K562 (cell line): ENCODE data around the gene HOXB7. TPM values are rescaled to one million over a fixed set of nuclear protein-coding genes. Genes with fewer than 3 reads are reported as not detected.

Experiments
- BMI1 ChIP-seq: fragments of 150-350 bp; IDR thresholded peaks from 2 replicates; pipeline ENCODE4 v1.6.1; 2014; ENCODE audit warnings: low read length
- BRF1 ChIP-seq: IDR thresholded peaks from 3 replicates; pipeline ENCODE4 v1.6.1; 2011; ENCODE audit warnings: borderline replicate concordance, mild to moderate bottlenecking; ENCODE audit not compliant: insufficient read length; ENCODE audit errors: extremely low read depth
- CREB1 ChIP-seq, 2 experiments: sonication (generic) in 1 of 2; formaldehyde crosslinking in 1 of 2; IDR thresholded peaks; 2 replicates each; pipeline versions ENCODE4 v1.6.1 to v1.8.0; 2012 to 2022; ENCODE audit warnings: inconsistent platforms in 1 of 2, mild to moderate bottlenecking in 1 of 2, missing genetic modification reagents in 1 of 2, moderate library complexity in 1 of 2
- HDAC1 ChIP-seq, 2 experiments: fragments of 450-650 bp; IDR thresholded peaks; 2 replicates each; pipeline ENCODE4 v1.6.1; 2016 to 2017; ENCODE audit warnings: inconsistent platforms in 1 of 2, mild to moderate bottlenecking in 1 of 2, moderate library complexity in 1 of 2
- HDAC2 ChIP-seq: fragments of 450-650 bp; IDR thresholded peaks from 2 replicates; pipeline ENCODE4 v1.6.1; 2016; ENCODE audit warnings: mild to moderate bottlenecking
- ID3 ChIP-seq, 2 experiments: fragments of 250-450 bp in 1 of 2; fragments of 450-650 bp in 1 of 2; sonication (Bioruptor Pico) in 1 of 2; IDR thresholded peaks; 2 replicates each; pipeline versions ENCODE4 v1.6.1 to v1.8.0; 2016 to 2021; ENCODE audit warnings: mild to moderate bottlenecking in 2 of 2, moderate library complexity in 2 of 2, missing compliant biosample characterization in 1 of 2, missing genetic modification characterization in 1 of 2
- KDM4B ChIP-seq, 2 experiments: fragments of 450-650 bp in 1 of 2; sonication (generic) in 1 of 2; IDR thresholded peaks; 2 replicates each; pipeline ENCODE4 v1.6.1; 2016 to 2017; ENCODE audit warnings: borderline replicate concordance in 2 of 2, antibody characterized with exemption in 1 of 2, low read depth in 1 of 2, mild to moderate bottlenecking in 1 of 2
- KHSRP ChIP-seq: fragments of 450-650 bp; IDR thresholded peaks from 2 replicates; pipeline ENCODE4 v1.6.1; 2017
- KLF13 ChIP-seq: fragments of 450-650 bp; IDR thresholded peaks from 2 replicates; pipeline ENCODE4 v1.6.1; 2016; ENCODE audit warnings: missing genetic modification characterization, low read depth, mild to moderate bottlenecking, missing compliant biosample characterization, moderate library complexity, borderline replicate concordance
- LARP7 ChIP-seq: fragments of 450-650 bp; IDR thresholded peaks from 2 replicates; pipeline ENCODE4 v1.6.1; 2016
- MCM2 ChIP-seq: fragments of 450-650 bp; IDR thresholded peaks from 2 replicates; pipeline ENCODE4 v1.6.1; 2017; ENCODE audit warnings: low read depth, mild to moderate bottlenecking
- MCM3 ChIP-seq: fragments of 450-650 bp; IDR thresholded peaks from 2 replicates; pipeline ENCODE4 v1.6.1; 2016
- MTF1 ChIP-seq: fragments of 250-450 bp; sonication (Bioruptor Pico); IDR thresholded peaks from 2 replicates; pipeline ENCODE4 v1.9.0; 2021; ENCODE audit warnings: moderate library complexity, mild to moderate bottlenecking, inconsistent platforms, borderline replicate concordance
- MYC ChIP-seq, 2 experiments: fragments of 250-450 bp in 1 of 2; sonication (Bioruptor Pico) in 1 of 2; IDR thresholded peaks; 2 replicates each; pipeline versions ENCODE4 v1.5.1 to v1.6.1; 2012 to 2021; ENCODE audit warnings: low read depth in 2 of 2, borderline replicate concordance in 1 of 2, improper control_type of control experiment in 1 of 2, low read length in 1 of 2, mild to moderate bottlenecking in 1 of 2, moderate library complexity in 1 of 2
- NR2F6 ChIP-seq: fragments of 450-650 bp; formaldehyde crosslinking; IDR thresholded peaks from 2 replicates; pipeline ENCODE4 v1.4.0; 2020; ENCODE audit warnings: mild to moderate bottlenecking
- POLR2B ChIP-seq: fragments of 450-650 bp; IDR thresholded peaks from 2 replicates; pipeline ENCODE4 v1.6.1; 2018; ENCODE audit warnings: low read depth; ENCODE audit not compliant: partially characterized antibody
- RAD21 ChIP-seq, 2 experiments: fragments of 250-450 bp in 1 of 2; fragments of 450-650 bp in 1 of 2; sonication (Bioruptor Pico) in 1 of 2; formaldehyde crosslinking in 1 of 2; IDR thresholded peaks in 1 of 2; conservative IDR thresholded peaks in 1 of 2; 2 replicates each; pipeline versions ENCODE4 v1.4.0 to v1.8.0; 2020 to 2022; ENCODE audit warnings: mild to moderate bottlenecking in 2 of 2, moderate library complexity in 1 of 2
- RBM39 ChIP-seq: fragments of 200-400 bp; formaldehyde crosslinking; optimal IDR thresholded peaks from 2 replicates; pipeline ENCODE3; 2018; ENCODE audit warnings: low read depth, low read length
- SAP30 ChIP-seq: fragments of 200-600 bp; sonication (generic); IDR thresholded peaks from 2 replicates; pipeline ENCODE4 v1.6.1; 2012; ENCODE audit warnings: borderline replicate concordance, low read depth, mild to moderate bottlenecking, moderate library complexity, low read length, control low read depth, inconsistent platforms; ENCODE audit not compliant: insufficient read depth, poor library complexity, severe bottlenecking
- SNRNP70 ChIP-seq: fragments of 200-400 bp; formaldehyde crosslinking; optimal IDR thresholded peaks from 2 replicates; pipeline ENCODE3; 2017; ENCODE audit warnings: low read depth, low read length
- TARDBP ChIP-seq: fragments of 450-650 bp; IDR thresholded peaks from 2 replicates; pipeline ENCODE4 v1.6.1; 2016
- TFAM ChIP-seq: fragments of 250-450 bp; sonication (Bioruptor Pico); conservative IDR thresholded peaks from 2 replicates; pipeline ENCODE4 v1.5.0; 2021; ENCODE audit warnings: mild to moderate bottlenecking, moderate library complexity
- ZBTB9 ChIP-seq: fragments of 450-650 bp; formaldehyde crosslinking; IDR thresholded peaks from 2 replicates; pipeline ENCODE4 v1.4.0; 2020; ENCODE audit warnings: mild to moderate bottlenecking, moderate library complexity
- ZNF146 ChIP-seq: IDR thresholded peaks from one replicate; pipeline ENCODE4 v1.6.1; 2018; ENCODE audit warnings: missing compliant biosample characterization; ENCODE audit not compliant: unreplicated experiment
- ZNF212 ChIP-seq: fragments of 450-650 bp; formaldehyde crosslinking; IDR thresholded peaks from 2 replicates; pipeline ENCODE4 v1.4.0; 2020; ENCODE audit warnings: mild to moderate bottlenecking
- ZNF408 ChIP-seq: fragments of 250-450 bp; sonication (Bioruptor Pico); IDR thresholded peaks from 2 replicates; pipeline ENCODE4 v1.4.0; 2020; ENCODE audit warnings: low read depth, mild to moderate bottlenecking, moderate library complexity
- ZNF445 ChIP-seq: fragments of 250-450 bp; sonication (Bioruptor Pico); IDR thresholded peaks from 2 replicates; pipeline ENCODE4 v1.4.0; 2020; ENCODE audit warnings: low read depth, mild to moderate bottlenecking, moderate library complexity
- ZNF707 ChIP-seq: fragments of 250-450 bp; sonication (Bioruptor Pico); conservative IDR thresholded peaks from 2 replicates; pipeline ENCODE4 v1.8.0; 2022; ENCODE audit warnings: inconsistent platforms, mild to moderate bottlenecking, moderate library complexity
- polyA plus RNA-seq, 8 experiments: library from polyadenylated mRNA; depleted of rRNA in 4 of 8; stranded (reverse) in 5 of 8; unstranded in 3 of 8; fragments of >200 nt; fragmentation: Nextera tagmentation in 2 of 8; fragmentation: Illumina TruSeq in 1 of 8; extraction: Ambion mirVana in 2 of 8; extraction: Trizol in 1 of 8; gene quantifications; 2 replicates each; pipeline versions ENCODE4 v1.2.1 to v1.2.3, GENCODE V29; 2011 to 2014; ENCODE audit warnings: inconsistent platforms in 1 of 8, missing spikeins in 1 of 8
- total RNA-seq, 7 experiments: library from RNA; depleted of rRNA in 6 of 7; stranded (reverse); fragments of >200 nt in 6 of 7; fragmentation: Illumina TruSeq in 2 of 7; extraction: Trizol in 2 of 7; gene quantifications; 2 replicates each; pipeline versions ENCODE4 v1.2.1 to v1.2.3, GENCODE V29; 2011 to 2021; ENCODE audit warnings: low replicate concordance in 1 of 7

The HOXB7 gene
- total and polyA plus RNA-seq, 9 of the 15 experiments (the other 6 are each of a cell fraction or from before 2014, with no cell fraction given) = 5.5 to 16.7 (median 8.3) TPM

DNA sequence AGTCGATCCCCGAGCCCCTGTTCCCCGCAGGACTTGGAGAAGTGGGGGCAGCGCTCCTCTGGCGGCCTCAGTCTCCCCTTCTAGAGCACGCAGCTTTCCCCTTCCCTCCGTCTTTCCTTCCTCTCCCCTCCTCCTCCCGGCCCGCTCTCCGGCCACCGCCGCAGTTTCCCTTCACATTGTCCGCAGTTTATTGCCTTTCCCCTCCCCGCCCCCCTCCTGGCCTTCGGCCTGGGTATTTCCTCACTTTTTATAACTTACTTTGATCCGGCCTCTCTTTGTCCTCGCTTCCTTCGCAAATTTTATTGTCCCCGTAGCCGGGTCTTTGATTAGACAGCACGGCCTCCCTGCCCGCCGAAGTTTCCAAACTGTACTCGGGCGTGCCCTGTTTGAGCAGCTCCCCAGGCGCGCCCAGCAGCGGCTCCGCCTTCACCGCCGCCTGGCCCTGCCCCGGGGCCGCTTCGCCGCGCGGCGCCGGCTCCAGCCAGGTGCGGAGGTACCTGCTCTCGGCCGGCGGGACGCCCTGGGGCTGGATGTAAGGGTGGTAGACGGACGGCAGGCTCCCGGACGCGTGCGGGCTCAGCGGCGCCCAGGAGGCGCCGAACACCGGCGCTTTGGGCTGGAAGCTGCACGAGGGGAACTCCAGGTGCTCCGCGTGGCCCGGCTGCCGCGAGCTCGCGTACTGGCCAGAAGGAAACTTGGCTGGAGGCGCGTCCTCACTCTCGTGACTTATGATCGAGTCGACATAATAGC, 14.9 kb upstream of the HOXB7 start (continued):
- no peak for TF ChIP-seq MCM3
- no peak for TF ChIP-seq TARDBP
- TF ChIP-seq ZNF707 = no peak
- TF ChIP-seq ZBTB9 (CRISPR knock-in tag) = no peak
- no peak for TF ChIP-seq ZNF146
- TF ChIP-seq KLF13 (tag) = no peak
- TF ChIP-seq TFAM (CRISPR knock-in tag) = no peak
- TF ChIP-seq CREB1 (IDR thresholded peaks at IDR 0.05) = no peak
- no peak for TF ChIP-seq CREB1 (CRISPR knock-in tag; IDR thresholded peaks at IDR 0.05)
- no peak for TF ChIP-seq RBM39
- no peak for TF ChIP-seq KHSRP
- 0 out of 4 replicates have a peak, but pooled peaks of 1 of the 2 experiments have one; percentile 7 for TF ChIP-seq KDM4B (IDR thresholded peaks at IDR 0.05; ENCODE audit: borderline replicate concordance in 2 of 2, low read depth in 1 of 2)
- TF ChIP-seq ID3 (CRISPR knock-in tag; IDR thresholded peaks at IDR 0.05) = no peak
- no peak for TF ChIP-seq ID3 (tag; IDR thresholded peaks at IDR 0.05)
- no peak for TF ChIP-seq LARP7
- TF ChIP-seq MCM2 = no peak
- no peak for TF ChIP-seq NR2F6
- TF ChIP-seq HDAC2 = no peak
- no peak for TF ChIP-seq SNRNP70
- no peak; the same call in 1 of the 2 replicates for TF ChIP-seq MYC (IDR thresholded peaks at IDR 0.05; ENCODE audit: low read depth, low read length)
- TF ChIP-seq MYC (CRISPR knock-in tag; IDR thresholded peaks at IDR 0.05; ENCODE audit: borderline replicate concordance, low read depth) = no peak
- TF ChIP-seq ZNF212 (CRISPR knock-in tag) = no peak
- no peak for TF ChIP-seq ZNF445 (CRISPR knock-in tag)
- no peak for TF ChIP-seq BMI1
- TF ChIP-seq HDAC1 (IDR thresholded peaks at IDR 0.05) = peak in 1 of 2 experiments; percentile 4; a peak in 1 of 4 replicates
- TF ChIP-seq BRF1 = no peak
- TF ChIP-seq POLR2B = peak; percentile 27
- TF ChIP-seq MTF1 = no peak
- no peak for TF ChIP-seq RAD21 (CRISPR knock-in tag; conservative IDR thresholded peaks at IDR 0.05 in 1 of 2, IDR thresholded peaks at IDR 0.05 in 1 of 2)
- no peak for TF ChIP-seq ZNF408
- TF ChIP-seq SAP30 = peak; percentile 75
